ENCODE measurements around the gene SLAIN1. TPM values are rescaled to one million over a fixed set of nuclear protein-coding genes. Genes with fewer than 3 reads are reported as not detected.

The SLAIN1 gene
- total and polyA plus RNA-seq, 2 donors (not counting 1 experiment from before 2014, with no cell fraction given) = 12.7 to 29.5 TPM

DNA sequence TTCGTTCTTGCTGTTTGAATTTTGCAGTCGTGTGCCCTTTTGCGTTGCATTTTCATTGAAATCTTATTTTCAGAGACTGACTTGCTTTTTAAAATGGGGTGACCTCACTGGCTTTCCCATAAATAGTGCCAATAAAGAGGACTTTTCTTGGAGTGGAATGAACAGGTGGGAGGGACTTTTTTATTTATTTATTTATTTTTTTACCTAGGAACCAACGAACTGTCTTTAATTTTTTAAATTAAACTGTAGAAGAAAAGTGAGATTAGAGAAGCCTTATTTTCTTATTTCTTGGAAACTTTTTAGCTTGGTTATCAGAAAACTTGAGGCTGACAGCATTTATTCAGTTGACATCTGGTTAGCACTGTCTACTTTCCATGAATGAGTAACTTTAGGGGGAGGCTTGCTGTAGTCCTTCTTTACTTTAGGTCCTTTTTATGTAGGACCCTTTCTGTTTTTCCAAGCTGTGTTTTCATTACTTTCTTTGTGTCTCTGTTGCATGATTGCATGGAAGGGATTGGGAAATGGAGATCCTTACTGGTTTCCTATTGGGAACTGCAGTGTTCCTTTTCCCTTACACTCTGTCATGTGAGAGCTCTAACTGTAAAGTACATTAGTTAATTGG, 1.7 kb downstream of the SLAIN1 start:
- 0% methylated on average over 3 of the region's 4 CpGs for WGBS (ENCODE audit: insufficient coverage)
- no peak for TF ChIP-seq EZH2 (IDR thresholded peaks at IDR 0.05; ENCODE audit: borderline replicate concordance, insufficient read depth, low read depth, low read length, poor library complexity, severe bottlenecking)
- TF ChIP-seq, protein P1, sequence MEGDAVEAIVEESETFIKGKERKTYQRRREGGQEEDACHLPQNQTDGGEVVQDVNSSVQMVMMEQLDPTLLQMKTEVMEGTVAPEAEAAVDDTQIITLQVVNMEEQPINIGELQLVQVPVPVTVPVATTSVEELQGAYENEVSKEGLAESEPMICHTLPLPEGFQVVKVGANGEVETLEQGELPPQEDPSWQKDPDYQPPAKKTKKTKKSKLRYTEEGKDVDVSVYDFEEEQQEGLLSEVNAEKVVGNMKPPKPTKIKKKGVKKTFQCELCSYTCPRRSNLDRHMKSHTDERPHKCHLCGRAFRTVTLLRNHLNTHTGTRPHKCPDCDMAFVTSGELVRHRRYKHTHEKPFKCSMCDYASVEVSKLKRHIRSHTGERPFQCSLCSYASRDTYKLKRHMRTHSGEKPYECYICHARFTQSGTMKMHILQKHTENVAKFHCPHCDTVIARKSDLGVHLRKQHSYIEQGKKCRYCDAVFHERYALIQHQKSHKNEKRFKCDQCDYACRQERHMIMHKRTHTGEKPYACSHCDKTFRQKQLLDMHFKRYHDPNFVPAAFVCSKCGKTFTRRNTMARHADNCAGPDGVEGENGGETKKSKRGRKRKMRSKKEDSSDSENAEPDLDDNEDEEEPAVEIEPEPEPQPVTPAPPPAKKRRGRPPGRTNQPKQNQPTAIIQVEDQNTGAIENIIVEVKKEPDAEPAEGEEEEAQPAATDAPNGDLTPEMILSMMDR (IDR thresholded peaks at IDR 0.05) = no peak
- Histone ChIP-seq H2AFZ (ENCODE audit: insufficient read depth, low read depth, low read length, poor library complexity, severe bottlenecking) (peak overlapping the region; percentile 82), H3K9ac (ENCODE audit: low read length) (peak overlapping the region; percentile 86), H3K9me3 (ENCODE audit: control extremely low read depth in 1 of 3, control insufficient read depth in 2 of 3, insufficient read depth in 1 of 3, low read length in 2 of 3) (no peaks in the 10 kb centered on the region), H3K27me3 (replicated peaks in 1 of 4; ENCODE audit: control extremely low read depth in 1 of 4, control insufficient read depth in 3 of 4, insufficient read depth in 4 of 4, low read length in 3 of 4) (no peaks in the 10 kb centered on the region), H3K4me2 (replicated peaks; ENCODE audit: low read depth, low read length, poor library complexity, severe bottlenecking) (peak overlapping the region; percentile 97), H3K4me1 (ENCODE audit: control insufficient read depth in 2 of 2, insufficient read depth in 2 of 2, low read length in 2 of 2) (peaks cover 16 to 18% of the 10 kb centered on the region in 2 donors), H3K4me3 (ENCODE audit: control extremely low read depth in 1 of 5, extremely low read depth in 1 of 5, insufficient read depth in 1 of 5, low read depth in 2 of 5, low read length in 4 of 5) (peak overlapping the region; percentile 71 to 97 (median 80)), H3K36me3 (replicated peaks in 1 of 2; ENCODE audit: control extremely low read depth in 1 of 2, control insufficient read depth in 1 of 2, extremely low read depth in 1 of 2, insufficient read depth in 2 of 2, low read length in 1 of 2) (no peaks in the 10 kb centered on the region), H3K79me2 (ENCODE audit: control insufficient read depth, insufficient read depth, low read length) (peaks cover 4% of the 10 kb centered on the region), H4K20me1 (ENCODE audit: control insufficient read depth, insufficient read depth, low read length, poor library complexity, severe bottlenecking) (no peaks in the 10 kb centered on the region), H3K27ac (ENCODE audit: low read length in 2 of 2) (no peak overlapping the region)
- intact Hi-C loops (cut with micrococcal nuclease) = loop anchor here (2.0 to 10.0 kb wide), 9 partner anchors 53 to 1708 kb away; partner anchors contain the start of genes CLN5, FBXL3, MYCBP2 and POU4F1
- CTCF ChIA-PET = interaction anchor here (0.8 to 1.6 kb wide), 3 partner anchors 10 to 719 kb away, joined by 3 read pairs; no protein-coding TSS in a partner anchor
- POLR2A ChIA-PET = interaction anchor here (0.6 kb wide), 1 partner anchor 248 kb away, joined by 4 read pairs; no protein-coding TSS in a partner anchor
- ATAC-seq (ENCODE audit: low read depth) = no peak
- Mint-ChIP-seq H3K4me3 (peak overlapping the region; percentile 97), H3K27ac (peak overlapping the region; percentile 93), H3K9me3 (ENCODE audit: insufficient read depth) (no peaks in the 10 kb centered on the region), H3K4me1 (peaks cover 30% of the 10 kb centered on the region), H3K27me3 (no peaks in the 10 kb centered on the region)
- no peak for DNase-seq

DNA sequence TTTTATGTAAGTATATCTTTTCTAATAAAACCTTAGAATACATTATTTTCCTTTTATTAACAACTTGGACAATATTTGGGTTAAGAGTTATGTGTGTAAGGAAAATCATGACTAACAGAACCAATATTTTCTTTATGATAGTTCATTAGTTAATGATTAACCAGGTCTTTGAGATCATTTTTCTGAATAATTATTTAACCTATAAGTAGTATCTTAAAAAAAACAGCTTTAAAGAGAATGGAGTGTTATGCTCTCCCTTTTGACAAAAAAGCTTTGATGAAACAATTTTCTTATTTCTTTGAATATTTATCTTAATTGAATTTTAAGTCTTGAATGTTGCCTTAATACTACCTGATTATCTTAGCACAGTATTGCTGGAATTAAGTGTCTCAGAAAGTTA, 3.8 kb downstream of the SLAIN1 start:
- no peak overlapping the region for H3K9ac ChIP-seq (ENCODE audit: low read length)
- Mint-ChIP-seq H3K4me1 (peaks cover 22% of the 10 kb centered on the region), H3K27me3 (no peaks in the 10 kb centered on the region), H3K27ac (no peak overlapping the region), H3K4me3 (no peak overlapping the region), H3K9me3 (ENCODE audit: insufficient read depth) (no peaks in the 10 kb centered on the region)
- H3K27ac ChIP-seq (ENCODE audit: low read length in 2 of 2) = no peak overlapping the region
- H3K36me3 ChIP-seq (replicated peaks in 1 of 2; ENCODE audit: control extremely low read depth in 1 of 2, control insufficient read depth in 1 of 2, extremely low read depth in 1 of 2, insufficient read depth in 2 of 2, low read length in 1 of 2) = no peaks in the 10 kb centered on the region
- no peaks in the 10 kb centered on the region for H4K20me1 ChIP-seq (ENCODE audit: control insufficient read depth, insufficient read depth, low read length, poor library complexity, severe bottlenecking)
- H2AFZ ChIP-seq (ENCODE audit: insufficient read depth, low read depth, low read length, poor library complexity, severe bottlenecking) = no peak overlapping the region
- POLR2A ChIA-PET = no interaction called here
- H3K79me2 ChIP-seq (ENCODE audit: control insufficient read depth, insufficient read depth, low read length) = peaks cover 4% of the 10 kb centered on the region
- no peak overlapping the region for H3K4me2 ChIP-seq (replicated peaks; ENCODE audit: low read depth, low read length, poor library complexity, severe bottlenecking)
- H3K4me3 ChIP-seq (ENCODE audit: control extremely low read depth in 1 of 5, extremely low read depth in 1 of 5, insufficient read depth in 1 of 5, low read depth in 2 of 5, low read length in 4 of 5) = no peak overlapping the region
- no peak for TF ChIP-seq EZH2 (IDR thresholded peaks at IDR 0.05; ENCODE audit: borderline replicate concordance, insufficient read depth, low read depth, low read length, poor library complexity, severe bottlenecking)
- TF ChIP-seq, protein P1 (IDR thresholded peaks at IDR 0.05) = no peak
- ATAC-seq (ENCODE audit: low read depth) (no peak), DNase-seq (no peak)
- H3K9me3 ChIP-seq (ENCODE audit: control extremely low read depth in 1 of 3, control insufficient read depth in 2 of 3, insufficient read depth in 1 of 3, low read length in 2 of 3) = no peaks in the 10 kb centered on the region
- H3K4me1 ChIP-seq (ENCODE audit: control insufficient read depth in 2 of 2, insufficient read depth in 2 of 2, low read length in 2 of 2) = peaks cover 16% of the 10 kb centered on the region in 2 donors
- H3K27me3 ChIP-seq (replicated peaks in 1 of 4; ENCODE audit: control extremely low read depth in 1 of 4, control insufficient read depth in 3 of 4, insufficient read depth in 4 of 4, low read length in 3 of 4) = no peaks in the 10 kb centered on the region
- CTCF ChIA-PET = no interaction called here
- intact Hi-C loops (cut with micrococcal nuclease) = no loop called here
